ENCODE results near the gene HOXC4. TPM values are rescaled to one million over a fixed set of nuclear protein-coding genes. Genes with fewer than 3 reads are reported as not detected.

Gene HOXC4
- polyA plus RNA-seq, 2 of the 4 experiments (the other 2 are of a cell fraction): 1.3 to 4.0 TPM

DNA sequence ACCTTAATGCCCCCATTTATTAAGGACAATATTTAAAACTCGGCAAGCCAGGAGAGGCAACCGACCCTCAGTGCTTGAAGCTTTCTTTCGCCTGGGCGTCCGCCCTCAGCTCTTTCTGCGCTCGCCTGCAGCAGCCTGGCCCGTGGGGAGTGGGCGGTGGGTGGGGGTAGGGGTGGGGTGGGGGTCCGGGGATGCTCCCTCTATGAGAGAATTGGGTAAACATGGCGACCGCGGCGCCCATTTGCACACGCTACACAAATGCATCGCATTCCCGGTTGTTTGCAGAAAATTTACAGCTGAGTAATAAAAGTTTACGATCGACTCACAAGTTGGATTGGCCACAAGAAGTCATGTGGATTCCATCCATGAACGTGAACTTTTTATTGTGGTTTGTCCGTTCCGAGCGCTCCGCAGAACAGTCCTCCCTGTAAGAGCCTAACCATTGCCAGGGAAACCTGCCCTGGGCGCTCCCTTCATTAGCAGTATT is 37.1 kb upstream of the HOXC4 start:
- no peaks in the 10 kb centered on the region for H3K9me3 ChIP-seq
- ChIA-PET CTCF (interaction anchor here (1.1 to 28.7 kb wide), 12 partner anchors 8 to 344 kb away, joined by 3 to 1074 read pairs (median 8); partner anchors contain the start of genes HOXC5, HOXC6, HOXC8 and HOXC9), POLR2A (interaction anchor here (0.9 to 2.5 kb wide), 11 partner anchors 11 to 264 kb away, joined by 3 to 26 read pairs (median 9); partner anchors contain the start of genes CBX5, HNRNPA1, HOXC4 and HOXC5)
- TF ChIP-seq JUN (IDR thresholded peaks at IDR 0.05) (peak in 1 of 2 experiments; percentile 54; a peak in 2 of 5 replicates), SREBF2 (IDR thresholded peaks at IDR 0.05) (no peak), BHLHE40 (IDR thresholded peaks at IDR 0.05; ENCODE audit: low read depth, low read length) (no peak)
- FAIRE-seq (no peak), ATAC-seq (peak; percentile 7 to 23; a peak in 4 of 6 replicates), DNase-seq (ENCODE audit: low read depth in 1 of 2, low spot score in 1 of 2) (peak; percentile 78 to 84)
- H3K27ac ChIP-seq: peak overlapping the region; percentile 96 to 99
- peak overlapping the region; percentile 96 for H3K4me2 ChIP-seq
- WGBS (ENCODE audit: missing lambda C conversion rate): 15% methylated on average over 25 of the region's 25 CpGs
- H3K4me1 ChIP-seq: peaks cover 56% of the 10 kb centered on the region
- peak overlapping the region; percentile 61 for H3K4me3 ChIP-seq

DNA sequence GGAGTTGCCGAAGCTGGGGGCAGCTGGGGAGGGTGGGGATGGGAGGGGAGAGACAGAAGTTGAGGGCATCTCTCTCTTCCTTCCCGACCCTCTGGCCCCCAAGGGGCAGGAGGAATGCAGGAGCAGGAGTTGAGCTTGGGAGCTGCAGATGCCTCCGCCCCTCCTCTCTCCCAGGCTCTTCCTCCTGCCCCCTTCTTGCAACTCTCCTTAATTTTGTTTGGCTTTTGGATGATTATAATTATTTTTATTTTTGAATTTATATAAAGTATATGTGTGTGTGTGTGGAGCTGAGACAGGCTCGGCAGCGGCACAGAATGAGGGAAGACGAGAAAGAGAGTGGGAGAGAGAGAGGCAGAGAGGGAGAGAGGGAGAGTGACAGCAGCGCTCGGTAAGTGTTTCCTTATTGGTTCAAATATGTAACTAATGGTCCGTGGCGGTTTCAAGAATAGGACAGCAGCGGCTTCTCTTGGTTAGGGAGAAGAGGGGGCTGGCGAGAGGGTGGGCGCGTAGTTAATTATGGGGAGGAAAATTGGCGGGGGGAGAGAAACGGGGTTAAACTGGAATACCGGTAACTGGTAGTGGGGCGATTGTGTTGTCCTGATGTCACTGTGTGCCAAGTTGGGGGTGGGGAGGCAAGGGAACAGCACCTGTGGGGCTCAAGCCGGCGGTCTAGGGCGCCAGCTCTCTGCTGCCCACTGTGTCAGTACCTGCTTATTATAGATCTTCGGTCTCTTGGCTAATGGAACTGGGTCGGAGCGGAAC is 36.4 kb upstream of the HOXC4 start:
- FAIRE-seq: no peak
- Histone ChIP-seq H3K4me3 (peak overlapping the region; percentile 61), H3K4me2 (peak overlapping the region; percentile 96), H3K4me1 (peaks cover 56% of the 10 kb centered on the region), H3K9me3 (no peaks in the 10 kb centered on the region), H3K27ac (peak overlapping the region; percentile 96 to 99)
- TF ChIP-seq SREBF2 (IDR thresholded peaks at IDR 0.05) (no peak), POLR2A (IDR thresholded peaks at IDR 0.05; ENCODE audit: low read length) (0 out of 2 replicates have a peak, but pooled peaks have one; percentile 17)
- 1% methylated on average over 24 of the region's 24 CpGs for WGBS (ENCODE audit: missing lambda C conversion rate)
- POLR2A ChIA-PET: interaction anchor here (0.6 to 2.5 kb wide), 23 partner anchors 9 to 263 kb away, joined by 3 to 40 read pairs (median 5); partner anchors contain the start of genes CBX5, HNRNPA1, HOXC4 and HOXC5
- CTCF ChIA-PET: interaction anchor here (0.7 to 28.7 kb wide), 16 partner anchors 9 to 343 kb away, joined by 3 to 1074 read pairs (median 5); partner anchors contain the start of genes HOXC5, HOXC8, HOXC9 and SMUG1
- DNase-seq (ENCODE audit: low read depth in 1 of 2, low spot score in 1 of 2): peak; percentile 80 to 83
- peak; percentile 66 to 73 for ATAC-seq

DNA sequence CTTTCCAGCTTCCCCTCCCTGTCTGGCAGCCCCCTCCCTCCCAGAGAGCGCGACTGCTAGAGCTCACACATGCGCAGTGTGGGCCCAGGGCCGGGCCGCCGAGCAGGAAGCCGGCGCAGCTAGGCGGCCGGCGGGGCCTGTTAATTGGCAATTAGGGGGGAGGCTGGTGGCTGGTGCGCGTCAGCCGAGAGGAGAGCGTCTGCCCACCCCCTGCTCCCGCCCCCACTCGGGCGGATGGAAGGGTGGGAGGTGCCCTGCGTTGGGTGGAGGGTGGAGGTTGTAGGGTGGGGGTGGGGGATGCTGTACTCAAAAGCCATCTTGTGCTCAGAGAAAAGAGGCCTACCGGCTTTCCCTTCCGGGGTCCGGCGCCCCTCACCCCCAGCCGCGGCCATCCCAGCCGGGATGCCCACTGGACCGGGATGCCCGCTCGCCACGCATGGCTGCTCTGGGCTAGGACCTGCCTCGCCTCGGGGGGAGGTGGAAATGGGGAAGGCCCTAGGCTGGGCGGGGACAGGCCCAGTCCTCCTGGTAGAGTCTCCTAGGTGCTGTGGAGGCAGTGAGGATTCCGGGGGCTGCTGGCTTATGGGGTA is 35.7 kb upstream of the HOXC4 start:
- POLR2A ChIA-PET: interaction anchor here (0.6 to 2.5 kb wide), 21 partner anchors 9 to 262 kb away, joined by 3 to 40 read pairs (median 5); partner anchors contain the start of genes CBX5, HNRNPA1, HOXC4 and HOXC5
- peak; percentile 92 to 93 for DNase-seq (ENCODE audit: low read depth in 1 of 2, low spot score in 1 of 2)
- peak in 1 of 2 experiments; percentile 68; a peak in 1 of 5 replicates for TF ChIP-seq JUN (IDR thresholded peaks at IDR 0.05)
- TF ChIP-seq SMC3 (IDR thresholded peaks at IDR 0.05): no peak
- TF ChIP-seq TFCP2L1 (CRISPR knock-in tag; IDR thresholded peaks at IDR 0.05): no peak; the same call in 1 of the 2 replicates
- no peak for TF ChIP-seq HDAC2 (IDR thresholded peaks at IDR 0.05)
- TF ChIP-seq RFX5 (IDR thresholded peaks at IDR 0.05): no peak
- no peak for TF ChIP-seq CHD2 (IDR thresholded peaks at IDR 0.05; ENCODE audit: low read length, partially characterized antibody)
- peak; percentile 40 for TF ChIP-seq POLR2A (IDR thresholded peaks at IDR 0.05; ENCODE audit: low read length)
- TF ChIP-seq HOXB13 (CRISPR knock-in tag; IDR thresholded peaks at IDR 0.05; ENCODE audit: low read depth): no peak
- TF ChIP-seq ZNF302 (CRISPR knock-in tag; IDR thresholded peaks at IDR 0.05): no peak
- TF ChIP-seq FOSL2 (IDR thresholded peaks at IDR 0.05): no peak
- TF ChIP-seq FOSL2 (CRISPR knock-in tag; IDR thresholded peaks at IDR 0.05): peak; percentile 4; the same call in 1 of the 2 replicates
- no peak for TF ChIP-seq CBX2 (IDR thresholded peaks at IDR 0.05; ENCODE audit: borderline replicate concordance, low read depth)
- TF ChIP-seq EP300 (IDR thresholded peaks at IDR 0.05): no peak
- no peak for TF ChIP-seq NR3C1 (IDR thresholded peaks at IDR 0.05)
- TF ChIP-seq, protein P1, sequence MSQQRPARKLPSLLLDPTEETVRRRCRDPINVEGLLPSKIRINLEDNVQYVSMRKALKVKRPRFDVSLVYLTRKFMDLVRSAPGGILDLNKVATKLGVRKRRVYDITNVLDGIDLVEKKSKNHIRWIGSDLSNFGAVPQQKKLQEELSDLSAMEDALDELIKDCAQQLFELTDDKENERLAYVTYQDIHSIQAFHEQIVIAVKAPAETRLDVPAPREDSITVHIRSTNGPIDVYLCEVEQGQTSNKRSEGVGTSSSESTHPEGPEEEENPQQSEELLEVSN (IDR thresholded peaks at IDR 0.05; ENCODE audit: borderline replicate concordance, low read depth): no peak; the same call in 1 of the 2 replicates
- TF ChIP-seq, protein P2, sequence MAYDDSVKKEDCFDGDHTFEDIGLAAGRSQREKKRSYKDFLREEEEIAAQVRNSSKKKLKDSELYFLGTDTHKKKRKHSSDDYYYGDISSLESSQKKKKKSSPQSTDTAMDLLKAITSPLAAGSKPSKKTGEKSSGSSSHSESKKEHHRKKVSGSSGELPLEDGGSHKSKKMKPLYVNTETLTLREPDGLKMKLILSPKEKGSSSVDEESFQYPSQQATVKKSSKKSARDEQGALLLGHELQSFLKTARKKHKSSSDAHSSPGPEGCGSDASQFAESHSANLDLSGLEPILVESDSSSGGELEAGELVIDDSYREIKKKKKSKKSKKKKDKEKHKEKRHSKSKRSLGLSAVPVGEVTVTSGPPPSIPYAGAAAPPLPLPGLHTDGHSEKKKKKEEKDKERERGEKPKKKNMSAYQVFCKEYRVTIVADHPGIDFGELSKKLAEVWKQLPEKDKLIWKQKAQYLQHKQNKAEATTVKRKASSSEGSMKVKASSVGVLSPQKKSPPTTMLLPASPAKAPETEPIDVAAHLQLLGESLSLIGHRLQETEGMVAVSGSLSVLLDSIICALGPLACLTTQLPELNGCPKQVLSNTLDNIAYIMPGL (CRISPR knock-in tag; IDR thresholded peaks at IDR 0.05; ENCODE audit: borderline replicate concordance): peak; percentile 78; the same call in 1 of the 2 replicates
- TF ChIP-seq, protein P3, sequence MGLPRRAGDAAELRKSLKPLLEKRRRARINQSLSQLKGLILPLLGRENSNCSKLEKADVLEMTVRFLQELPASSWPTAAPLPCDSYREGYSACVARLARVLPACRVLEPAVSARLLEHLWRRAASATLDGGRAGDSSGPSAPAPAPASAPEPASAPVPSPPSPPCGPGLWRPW (IDR thresholded peaks at IDR 0.05): no peak
- TF ChIP-seq RNF2 (IDR thresholded peaks at IDR 0.05; ENCODE audit: borderline replicate concordance, low read depth): no peak
- no peak for TF ChIP-seq MAZ (IDR thresholded peaks at IDR 0.05; ENCODE audit: borderline replicate concordance, low read depth, low read length)
- TF ChIP-seq PHF8 (IDR thresholded peaks at IDR 0.05; ENCODE audit: borderline replicate concordance, low read depth): peak; percentile 57; the same call in 1 of the 2 replicates
- TF ChIP-seq SREBF2 (IDR thresholded peaks at IDR 0.05): no peak
- TF ChIP-seq KDM1A (IDR thresholded peaks at IDR 0.05; ENCODE audit: low read depth): no peak
- no peak for TF ChIP-seq FOSB (CRISPR knock-in tag; IDR thresholded peaks at IDR 0.05)
- TF ChIP-seq HEYL (CRISPR knock-in tag; IDR thresholded peaks at IDR 0.05): no peak
- TF ChIP-seq, protein P4, sequence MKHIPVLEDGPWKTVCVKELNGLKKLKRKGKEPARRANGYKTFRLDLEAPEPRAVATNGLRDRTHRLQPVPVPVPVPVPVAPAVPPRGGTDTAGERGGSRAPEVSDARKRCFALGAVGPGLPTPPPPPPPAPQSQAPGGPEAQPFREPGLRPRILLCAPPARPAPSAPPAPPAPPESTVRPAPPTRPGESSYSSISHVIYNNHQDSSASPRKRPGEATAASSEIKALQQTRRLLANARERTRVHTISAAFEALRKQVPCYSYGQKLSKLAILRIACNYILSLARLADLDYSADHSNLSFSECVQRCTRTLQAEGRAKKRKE (CRISPR knock-in tag; IDR thresholded peaks at IDR 0.05; ENCODE audit: low read depth): no peak
- no peak for TF ChIP-seq ZC3H11A (IDR thresholded peaks at IDR 0.05)
- no peak for TF ChIP-seq MAFK (IDR thresholded peaks at IDR 0.05; ENCODE audit: partially characterized antibody)

More for the DNA sequence above, 35.7 kb upstream of the HOXC4 start:
- Histone ChIP-seq H3K9me3 (no peaks in the 10 kb centered on the region), H3K4me3 (peak overlapping the region; percentile 61), H3K4me1 (peaks cover 48% of the 10 kb centered on the region), H3K4me2 (peak overlapping the region; percentile 96), H3K27ac (peak overlapping the region; percentile 96 to 99)
- no peak for FAIRE-seq
- peak; percentile 70 to 79 for ATAC-seq
- CTCF ChIA-PET: interaction anchor here (0.7 to 28.7 kb wide), 11 partner anchors 9 to 342 kb away, joined by 3 to 1074 read pairs (median 7); partner anchors contain the start of genes HOXC5, HOXC8 and SMUG1
- 9% methylated on average over 4 of the region's 34 CpGs for WGBS (ENCODE audit: missing lambda C conversion rate)

Measured in A549 (cell line).